Smooth muscle cell (in vitro differentiated cells): ENCODE measurements around the gene BCL3. TPM values are rescaled to one million over a fixed set of nuclear protein-coding genes. Genes with fewer than 3 reads are reported as not detected.

Experiments used
- DNase-seq: peaks from one replicate; lab custom pipeline; 2025; ENCODE audit not compliant: unreplicated experiment; lab: John Stamatoyannopoulos, UW
- H2AFZ ChIP-seq: fragments of 200-600 bp; sonication (generic); 2 replicates; pipeline ENCODE4 v1.6.0; 2016; ENCODE audit warnings: antibody characterized with exemption, low read depth, mild to moderate bottlenecking
- H3F3A ChIP-seq: fragments of 200-600 bp; sonication (generic); 2 replicates; pipeline ENCODE4 v1.6.0; 2017; ENCODE audit warnings: antibody characterized with exemption, low read depth
- H3K27ac ChIP-seq: fragments of 200-600 bp; sonication (generic); 2 replicates; pipeline ENCODE4 v1.5.1; 2016; ENCODE audit warnings: low read depth, mild to moderate bottlenecking
- H3K27me3 ChIP-seq: fragments of 200-600 bp; sonication (generic); 2 replicates; pipeline ENCODE4 v1.6.1; 2016; ENCODE audit warnings: low read depth, mild to moderate bottlenecking
- H3K36me3 ChIP-seq: fragments of 200-600 bp; sonication (generic); 2 replicates; pipeline ENCODE4 v1.5.1; 2016; ENCODE audit warnings: low read depth
- H3K4me1 ChIP-seq: fragments of 200-600 bp; sonication (generic); 2 replicates; pipeline ENCODE4 v1.5.1; 2016; ENCODE audit warnings: low read depth
- H3K4me2 ChIP-seq: fragments of 200-600 bp; sonication (generic); 2 replicates; pipeline ENCODE4 v1.6.0; 2016; ENCODE audit warnings: mild to moderate bottlenecking
- H3K4me3 ChIP-seq: fragments of 200-600 bp; sonication (generic); 2 replicates; pipeline ENCODE4 v1.5.1; 2016; ENCODE audit warnings: mild to moderate bottlenecking
- H3K79me2 ChIP-seq: fragments of 200-600 bp; sonication (generic); 2 replicates; pipeline ENCODE4 v1.6.0; 2016; ENCODE audit warnings: low read depth, mild to moderate bottlenecking
- H3K9ac ChIP-seq: fragments of 200-600 bp; sonication (generic); 2 replicates; pipeline ENCODE4 v1.6.0; 2016; ENCODE audit warnings: low read depth
- H3K9me3 ChIP-seq: fragments of 200-600 bp; sonication (generic); replicated peaks from 2 replicates; pipeline ENCODE4 v1.5.1; 2016; ENCODE audit warnings: low read depth
- H4K20me1 ChIP-seq: fragments of 200-600 bp; sonication (generic); 2 replicates; pipeline ENCODE4 v1.6.0; 2016; ENCODE audit warnings: low read depth
- WGBS: methylation state at CpG from one replicate; pipeline ENCODE4 v1.1.7; 2016; ENCODE audit warnings: low lambda C conversion rate; 5-methylcytosine and 5-hydroxymethylcytosine counted together
- polyA plus RNA-seq: library from polyadenylated mRNA; unstranded; fragments of >200 nt; fragmentation: Nextera tagmentation; extraction: Ambion mirVana; gene quantifications from 2 replicates; pipeline ENCODE4 v1.2.1, GENCODE V29; 2016
- total RNA-seq: library from RNA; depleted of rRNA; stranded (reverse); fragments of >200 nt; gene quantifications from 2 replicates; pipeline ENCODE4 v1.2.3, GENCODE V29; 2014
- TF ChIP-seq, protein P1 (sequence below): fragments of 200-600 bp; sonication (generic); IDR thresholded peaks from 2 replicates; pipeline ENCODE4 v1.5.1; 2017; ENCODE audit warnings: borderline replicate concordance, mild to moderate bottlenecking, antibody characterized with exemption; ENCODE audit not compliant: insufficient read depth, poor library complexity, severe bottlenecking

Gene BCL3
- total and polyA plus RNA-seq, 2 experiments from 2014 or later: 12.2 to 52.8 TPM

DNA sequence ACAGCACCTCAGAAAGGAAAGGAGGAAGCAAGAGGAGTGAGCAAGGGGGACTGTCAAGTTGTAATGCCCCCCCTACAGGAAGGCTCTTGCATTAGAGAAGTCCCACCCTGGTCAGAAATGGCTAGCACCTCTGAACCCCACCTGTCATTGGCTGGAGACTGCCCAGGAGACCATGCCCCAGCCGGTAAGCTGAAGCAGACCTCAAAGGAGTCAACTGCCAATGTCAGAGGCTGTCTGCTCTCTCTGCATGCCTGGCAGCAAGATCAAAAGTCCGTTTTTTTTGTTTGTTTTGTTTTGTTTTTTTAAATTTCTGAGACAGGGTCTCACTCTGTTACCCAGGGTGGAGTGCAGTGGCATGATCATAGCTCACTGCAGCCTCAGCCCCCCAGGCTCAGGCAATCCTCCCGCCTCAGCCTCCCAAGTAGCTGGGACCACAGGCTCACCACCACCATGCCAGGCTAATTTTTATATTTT, 8.1 kb upstream of the BCL3 start:
- Histone ChIP-seq H3K4me2 (no peak overlapping the region), H2AFZ (no peak overlapping the region), H3K4me1 (peaks cover 3% of the 10 kb centered on the region), H3K27me3 (no peaks in the 10 kb centered on the region), H3K27ac (peak overlapping the region; percentile 94), H4K20me1 (no peaks in the 10 kb centered on the region), H3K79me2 (no peaks in the 10 kb centered on the region), H3K36me3 (no peaks in the 10 kb centered on the region), H3K4me3 (no peak overlapping the region), H3K9ac (no peak overlapping the region), H3F3A (peaks cover 28% of the 10 kb centered on the region), H3K9me3 (no peaks in the 10 kb centered on the region)
- WGBS: 68% methylated on average over 3 of the region's 3 CpGs
- DNase-seq: no peak
- TF ChIP-seq, protein P1, sequence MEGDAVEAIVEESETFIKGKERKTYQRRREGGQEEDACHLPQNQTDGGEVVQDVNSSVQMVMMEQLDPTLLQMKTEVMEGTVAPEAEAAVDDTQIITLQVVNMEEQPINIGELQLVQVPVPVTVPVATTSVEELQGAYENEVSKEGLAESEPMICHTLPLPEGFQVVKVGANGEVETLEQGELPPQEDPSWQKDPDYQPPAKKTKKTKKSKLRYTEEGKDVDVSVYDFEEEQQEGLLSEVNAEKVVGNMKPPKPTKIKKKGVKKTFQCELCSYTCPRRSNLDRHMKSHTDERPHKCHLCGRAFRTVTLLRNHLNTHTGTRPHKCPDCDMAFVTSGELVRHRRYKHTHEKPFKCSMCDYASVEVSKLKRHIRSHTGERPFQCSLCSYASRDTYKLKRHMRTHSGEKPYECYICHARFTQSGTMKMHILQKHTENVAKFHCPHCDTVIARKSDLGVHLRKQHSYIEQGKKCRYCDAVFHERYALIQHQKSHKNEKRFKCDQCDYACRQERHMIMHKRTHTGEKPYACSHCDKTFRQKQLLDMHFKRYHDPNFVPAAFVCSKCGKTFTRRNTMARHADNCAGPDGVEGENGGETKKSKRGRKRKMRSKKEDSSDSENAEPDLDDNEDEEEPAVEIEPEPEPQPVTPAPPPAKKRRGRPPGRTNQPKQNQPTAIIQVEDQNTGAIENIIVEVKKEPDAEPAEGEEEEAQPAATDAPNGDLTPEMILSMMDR: peak; percentile 7

DNA sequence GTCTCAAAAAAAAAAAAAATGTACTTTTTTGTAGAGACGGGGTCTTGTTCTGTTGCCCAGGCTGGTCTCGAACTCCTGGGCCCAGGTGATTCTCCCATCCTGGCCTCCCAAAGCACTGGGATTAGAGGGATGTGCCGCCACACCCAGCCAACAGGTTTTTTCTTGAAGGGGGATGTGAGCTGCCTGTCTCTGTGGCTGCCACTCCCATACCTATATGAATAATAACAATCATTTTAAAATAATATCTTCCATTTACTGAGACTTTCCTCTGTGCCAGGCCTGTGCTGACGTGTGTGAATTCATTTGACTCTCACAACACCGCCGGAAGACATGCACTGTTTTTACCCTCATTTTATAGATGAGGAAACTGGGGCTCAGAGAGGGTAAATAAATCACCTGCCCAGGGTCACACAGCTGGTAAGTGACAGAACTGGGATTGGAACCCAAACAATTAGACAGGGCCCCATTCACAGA, 7.2 kb upstream of the BCL3 start:
- DNase-seq: no peak
- no peaks in the 10 kb centered on the region for H3K79me2 ChIP-seq
- WGBS: 57% methylated on average over 6 of the region's 6 CpGs
- H3K36me3 ChIP-seq: no peaks in the 10 kb centered on the region
- TF ChIP-seq, protein P1: no peak
- peak overlapping the region; percentile 83 for H3K9ac ChIP-seq
- peak overlapping the region; percentile 94 for H3K27ac ChIP-seq
- H2AFZ ChIP-seq: no peak overlapping the region
- H3K9me3 ChIP-seq: no peaks in the 10 kb centered on the region
- H3K27me3 ChIP-seq: no peaks in the 10 kb centered on the region
- H3K4me2 ChIP-seq: peak overlapping the region; percentile 31
- peaks cover 3% of the 10 kb centered on the region for H3K4me1 ChIP-seq
- H3K4me3 ChIP-seq: no peak overlapping the region
- H4K20me1 ChIP-seq: no peaks in the 10 kb centered on the region
- peaks cover 28% of the 10 kb centered on the region for H3F3A ChIP-seq

DNA sequence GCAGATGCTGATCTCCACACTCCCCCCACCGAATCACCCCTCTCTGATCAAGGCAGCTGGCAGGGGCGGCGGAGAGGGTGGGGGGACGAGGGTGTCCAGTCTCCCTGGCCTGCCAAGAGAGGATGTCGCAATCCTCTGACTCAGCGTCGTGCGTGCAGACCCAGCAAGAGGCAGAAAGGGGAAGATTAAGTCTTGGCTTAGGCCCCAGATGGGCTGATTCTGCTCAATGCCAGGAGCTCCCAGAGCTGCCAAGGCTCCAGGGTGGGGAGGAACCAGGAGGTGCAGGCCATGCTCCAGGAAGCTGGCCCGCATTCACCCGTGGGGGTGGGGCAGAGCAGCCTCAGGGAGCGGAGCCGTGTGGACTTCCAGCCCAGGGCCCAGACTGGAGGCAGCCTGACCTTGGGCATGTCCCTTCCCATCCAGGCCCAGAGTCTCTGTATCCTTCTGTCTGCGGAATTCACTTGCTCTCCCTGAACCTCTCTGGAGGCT, 6.6 kb upstream of the BCL3 start:
- Histone ChIP-seq H2AFZ (no peak overlapping the region), H3F3A (peaks cover 28% of the 10 kb centered on the region), H3K9me3 (no peaks in the 10 kb centered on the region), H3K36me3 (no peaks in the 10 kb centered on the region), H3K9ac (peak overlapping the region; percentile 83), H3K27me3 (no peaks in the 10 kb centered on the region), H3K4me2 (peak overlapping the region; percentile 42), H3K4me3 (no peak overlapping the region), H3K4me1 (peaks cover 3% of the 10 kb centered on the region), H3K79me2 (no peaks in the 10 kb centered on the region), H4K20me1 (no peaks in the 10 kb centered on the region), H3K27ac (peak overlapping the region; percentile 94)
- TF ChIP-seq, protein P1: no peak
- DNase-seq: peak; percentile 82
- WGBS: 4% methylated on average over 9 of the region's 13 CpGs

DNA sequence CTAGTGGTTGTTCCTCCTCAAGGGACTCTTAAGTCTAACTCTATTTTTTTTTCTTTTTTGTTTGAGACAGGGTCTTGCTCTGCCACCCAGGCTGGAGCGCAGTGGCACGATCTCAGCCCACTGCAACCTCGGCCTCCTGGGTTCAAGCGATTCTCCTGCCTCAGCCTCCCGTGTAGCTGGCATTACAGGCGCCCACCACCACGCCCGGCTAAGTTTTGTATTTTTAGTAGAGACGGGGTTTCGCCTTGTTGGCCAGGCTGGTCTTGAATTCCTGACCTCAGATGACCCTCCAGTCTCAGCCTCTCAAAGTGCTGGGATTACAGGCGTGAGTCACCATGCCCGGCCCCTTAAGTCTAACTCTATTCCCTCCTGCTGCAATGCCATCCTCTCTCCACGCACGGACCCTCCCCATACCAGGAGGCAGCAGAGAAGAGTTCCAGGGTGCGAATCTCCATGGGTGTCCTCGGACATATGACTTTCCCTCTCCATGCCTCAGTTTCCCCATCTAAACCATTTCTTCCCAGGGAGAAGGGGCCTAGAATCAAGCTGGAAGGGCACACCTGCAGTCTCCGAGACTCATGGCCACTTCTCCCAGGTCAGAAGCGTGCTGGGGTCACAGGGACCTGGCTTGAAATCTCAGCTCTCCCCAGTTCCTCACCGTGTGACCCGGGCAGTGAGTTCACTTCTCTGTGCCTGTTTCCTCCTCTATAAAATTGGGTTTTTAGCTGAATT, 6.0 kb upstream of the BCL3 start:
- Histone ChIP-seq H3K4me3 (no peak overlapping the region), H3K4me2 (peak overlapping the region; percentile 42), H3K36me3 (no peaks in the 10 kb centered on the region), H3K27ac (peak overlapping the region; percentile 94), H4K20me1 (no peaks in the 10 kb centered on the region), H3K9ac (peak overlapping the region; percentile 60), H3K4me1 (peaks cover 3% of the 10 kb centered on the region), H3K9me3 (no peaks in the 10 kb centered on the region), H2AFZ (no peak overlapping the region), H3F3A (peaks cover 28% of the 10 kb centered on the region), H3K27me3 (no peaks in the 10 kb centered on the region), H3K79me2 (no peaks in the 10 kb centered on the region)
- TF ChIP-seq, protein P1: no peak
- no peak for DNase-seq
- WGBS: 56% methylated on average over 20 of the region's 20 CpGs
